Endothelial cell of umbilical vein (primary cell): ENCODE results near the gene BIN1.

ENCODE experiments used
- CTCF ChIP-seq, 2 donors: IDR thresholded peaks; 1 replicate in 1 of 2; 2 replicates in 1 of 2; pipeline ENCODE4 v1.5.1; 2011; ENCODE audit warnings: low read length in 2 of 2, mild to moderate bottlenecking in 2 of 2, moderate library complexity in 2 of 2, control low read depth in 1 of 2, inconsistent platforms in 1 of 2, low read depth in 1 of 2; ENCODE audit not compliant: insufficient read depth in 1 of 2; ENCODE audit errors: extremely low read depth in 1 of 2
- JUN ChIP-seq: IDR thresholded peaks from 2 replicates; pipeline ENCODE4 v1.6.1; 2011; ENCODE audit warnings: borderline replicate concordance, low read depth; ENCODE audit not compliant: insufficient read length, insufficient read depth
- MAX ChIP-seq: IDR thresholded peaks from 2 replicates; pipeline ENCODE4 v1.6.1; 2011; ENCODE audit not compliant: insufficient read depth, insufficient read length
- MYC ChIP-seq: IDR thresholded peaks from one replicate; pipeline ENCODE4 v1.6.1; 2011; ENCODE audit warnings: mild to moderate bottlenecking, low read depth, low read length
- POLR2A ChIP-seq: IDR thresholded peaks from 2 replicates; pipeline ENCODE4 v1.6.1; 2012; ENCODE audit warnings: low read depth, mild to moderate bottlenecking, control low read depth, low read length
- POLR2AphosphoS5 ChIP-seq: IDR thresholded peaks from 2 replicates; pipeline ENCODE4 v1.6.1; 2012; ENCODE audit warnings: low read depth, mild to moderate bottlenecking, control low read depth, low read length, moderate library complexity; ENCODE audit not compliant: insufficient read depth

- TF ChIP-seq CTCF (IDR thresholded peaks at IDR 0.05; ENCODE audit: extremely low read depth in 1 of 2, insufficient read depth in 1 of 2, low read depth in 1 of 2, low read length in 2 of 2) (no peak), MAX (no peak), POLR2A (no peak), POLR2AphosphoS5 (no peak), JUN (no peak), MYC (no peak)
Measured at GRCh38 chr2:127080226-127080937, 26.6 kb downstream of the BIN1 start.
